HG02870 (cell line): Measurements from ENCODE around the gene LMOD1.
"Not testable (repeated sequence)": the region's sequence is repeated elsewhere in the genome, so short reads cannot be mapped to it uniquely, and the experiment has no call there.

Experiments used
- ATAC-seq: cut with Tn5 transposase; IDR thresholded peaks from one replicate; pipeline ENCODE4 v1.9.1; 2021; ENCODE audit warnings: mild to moderate bottlenecking, moderate library complexity; ENCODE audit not compliant: unreplicated experiment

LMOD1 gene

DNA sequence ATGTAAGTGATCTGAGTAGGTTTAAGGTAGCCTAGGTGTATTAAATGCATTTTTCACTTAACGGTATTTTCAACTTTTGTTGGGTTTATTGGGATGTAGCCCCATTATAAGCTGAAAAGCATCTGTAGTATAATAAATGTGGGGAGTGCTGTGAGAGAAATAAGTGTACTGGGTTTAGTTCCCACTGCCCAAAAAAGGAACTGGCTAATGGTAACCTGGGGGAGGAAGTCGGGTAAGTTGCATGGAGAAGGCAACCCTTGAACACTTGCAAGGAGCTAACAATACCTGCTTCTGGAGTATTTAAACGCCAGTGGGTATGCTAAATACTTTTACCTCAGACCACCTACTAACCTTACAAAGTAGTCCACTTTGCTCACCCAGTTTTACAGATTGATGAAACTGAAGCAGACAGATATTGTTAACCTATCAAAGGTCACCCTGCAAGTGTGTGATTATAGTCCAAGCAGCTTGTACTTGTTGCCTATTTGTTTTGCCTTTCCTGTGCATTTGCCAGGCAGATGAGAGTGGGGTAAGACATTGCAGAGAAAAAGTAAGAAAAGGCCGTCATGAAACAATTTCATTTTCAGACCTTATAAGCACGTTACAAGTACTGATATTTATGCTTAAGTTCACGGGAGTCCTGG lies 65.3 kb downstream of the LMOD1 start:
- ATAC-seq = no peak

DNA sequence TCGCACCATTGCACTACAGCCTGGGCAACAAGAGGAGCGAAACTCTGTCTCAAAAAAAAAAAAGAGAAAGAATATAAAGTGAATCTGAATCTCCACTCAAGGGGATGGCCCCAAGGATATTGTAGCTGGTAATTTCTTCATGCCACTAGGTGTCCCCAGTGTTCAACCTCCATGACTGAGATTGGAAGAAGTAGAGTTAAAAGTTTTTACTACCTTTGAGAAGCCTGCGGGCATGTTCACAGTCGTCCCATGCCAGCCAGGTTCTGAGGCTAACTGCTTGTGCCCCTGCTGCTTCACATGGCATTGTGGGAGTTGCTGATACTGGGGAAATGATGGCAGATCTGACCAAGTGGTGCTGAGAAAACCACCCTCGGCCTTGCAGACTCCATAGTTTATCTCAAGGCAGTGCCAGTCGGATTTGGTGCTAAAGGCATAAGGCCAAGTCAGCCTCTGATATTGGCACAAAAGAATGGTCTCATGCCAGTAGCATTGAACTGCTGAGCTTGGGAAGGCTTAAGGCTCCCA lies 68.4 kb downstream of the LMOD1 start:
- ATAC-seq = no peak

DNA sequence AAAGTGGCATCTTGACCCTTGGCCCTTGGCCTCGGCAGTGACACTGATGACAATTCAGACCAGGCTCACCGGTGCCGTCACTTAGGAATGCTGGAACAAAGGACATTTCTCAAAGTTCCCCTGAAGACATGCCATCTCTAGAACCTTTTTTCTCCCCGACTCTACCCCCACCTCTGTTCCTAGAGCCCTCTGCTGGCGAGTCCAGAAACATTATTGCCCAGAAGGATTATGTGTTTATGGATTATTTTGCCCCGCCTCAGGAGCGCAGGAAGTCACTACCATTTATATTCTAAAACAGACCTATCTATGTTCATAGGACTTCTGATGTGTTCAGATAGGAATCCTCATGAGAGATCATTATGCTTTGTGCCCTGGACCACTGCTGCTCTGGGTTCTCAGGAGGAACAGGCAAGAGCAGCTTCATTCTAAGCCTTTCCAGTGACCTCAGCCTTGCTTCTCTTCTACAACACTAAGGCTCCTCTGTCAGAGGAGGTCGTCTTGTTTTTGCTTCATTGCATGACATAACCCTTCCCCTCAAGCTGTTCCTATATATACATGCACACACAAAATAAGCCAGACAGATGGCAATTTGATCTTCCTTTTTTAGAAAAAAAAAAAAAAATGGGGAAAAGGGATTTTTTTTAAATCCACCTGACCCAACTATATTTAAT lies 70.1 kb downstream of the LMOD1 start:
- ATAC-seq = no peak

DNA sequence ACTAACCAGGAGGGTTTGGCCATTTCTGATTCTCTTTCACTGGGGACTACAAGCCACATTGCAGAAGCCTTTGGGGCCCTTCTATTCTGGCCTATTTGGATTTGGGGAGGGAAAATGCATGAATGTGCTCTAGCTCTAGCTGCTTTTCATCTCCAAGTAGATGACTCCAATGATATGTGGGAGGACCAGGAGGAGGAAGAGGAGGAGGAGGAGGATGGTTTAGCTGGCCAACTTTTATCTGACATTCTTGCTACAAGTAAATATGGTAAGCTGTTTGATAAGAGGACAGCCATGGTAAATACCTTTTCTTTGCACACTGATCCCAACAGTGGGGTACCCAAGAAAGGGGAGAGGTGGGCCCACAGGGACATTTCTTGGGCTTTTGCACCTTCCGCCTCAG lies 71.7 kb downstream of the LMOD1 start:
- ATAC-seq = no peak

DNA sequence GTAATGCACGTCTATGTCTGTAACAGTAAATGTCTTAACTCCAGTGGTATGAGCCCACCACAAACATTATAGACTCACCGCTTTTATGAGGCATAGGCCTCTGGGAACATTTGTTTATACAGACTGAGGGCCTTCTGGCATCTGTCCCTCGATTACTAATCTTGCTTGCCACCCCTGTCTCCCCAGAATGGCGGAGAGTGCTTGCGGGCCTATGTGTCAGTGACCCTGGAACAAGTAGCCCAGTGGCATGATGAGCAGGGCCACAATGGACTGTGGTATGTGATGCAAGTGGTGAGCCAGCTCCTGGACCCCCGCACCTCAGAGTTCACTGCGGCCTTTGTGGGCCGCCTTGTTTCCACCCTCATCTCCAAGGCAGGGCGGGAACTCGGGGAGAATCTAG lies 76.0 kb downstream of the LMOD1 start:
- ATAC-seq = no peak

DNA sequence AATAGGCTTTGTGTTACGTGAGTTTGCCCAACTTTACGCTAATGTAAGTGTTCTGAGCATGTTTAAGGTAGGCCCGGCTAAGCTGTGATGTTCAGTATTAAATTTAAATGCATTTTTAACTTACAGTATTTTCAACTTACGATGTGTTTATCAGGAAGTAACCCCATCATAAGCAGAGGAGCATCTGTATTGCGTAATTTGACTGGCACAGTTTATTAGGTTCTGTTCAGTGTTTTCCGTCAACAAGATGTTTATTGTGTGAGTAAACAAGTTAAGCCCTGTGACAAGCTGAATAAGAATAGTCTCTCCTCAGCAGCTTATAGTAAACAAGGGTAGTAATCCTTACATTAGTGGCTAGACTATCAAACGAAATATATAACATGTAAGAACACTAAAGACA lies 84.9 kb downstream of the LMOD1 start:
- ATAC-seq = no peak

DNA sequence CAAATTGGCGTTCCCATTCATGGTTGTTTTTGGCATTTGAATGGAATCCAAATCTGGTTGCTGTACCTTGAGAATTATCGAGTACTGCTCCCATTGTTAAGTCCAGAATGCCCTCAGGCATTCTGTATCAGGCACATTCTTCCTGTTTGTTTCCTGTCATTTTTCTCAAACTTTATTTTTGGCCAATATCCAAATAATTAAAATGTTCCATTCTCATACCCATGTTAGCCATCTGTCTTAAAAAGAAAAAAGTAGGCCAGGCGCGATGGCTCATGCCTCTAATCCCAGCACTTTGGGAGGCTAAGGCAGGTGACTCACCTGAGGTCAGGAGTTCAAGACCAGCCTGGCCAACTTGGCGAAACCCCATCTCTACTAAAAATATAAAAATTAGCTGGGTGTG lies 86.9 kb downstream of the LMOD1 start:
- ATAC-seq = no peak

DNA sequence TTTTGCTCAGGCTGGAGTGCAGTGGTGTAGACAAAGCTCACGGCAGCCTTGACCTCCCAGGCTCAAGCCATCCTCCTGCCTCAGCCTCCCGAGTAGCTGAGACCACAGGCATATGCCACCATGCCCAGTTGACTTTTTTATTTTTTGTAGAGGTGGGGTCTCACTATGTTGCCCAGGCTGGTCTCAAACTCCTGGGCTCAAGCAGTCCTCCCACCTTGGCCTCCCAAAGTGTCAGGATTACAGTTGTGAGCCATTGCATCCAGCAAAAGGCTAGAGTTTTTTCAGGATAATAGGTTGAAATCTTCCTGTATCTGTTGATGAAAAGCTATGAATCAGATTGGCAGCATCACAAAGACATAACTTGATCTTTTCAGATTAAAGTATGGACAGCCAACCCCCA lies 89.6 kb downstream of the LMOD1 start:
- not testable (repeated sequence) for ATAC-seq

DNA sequence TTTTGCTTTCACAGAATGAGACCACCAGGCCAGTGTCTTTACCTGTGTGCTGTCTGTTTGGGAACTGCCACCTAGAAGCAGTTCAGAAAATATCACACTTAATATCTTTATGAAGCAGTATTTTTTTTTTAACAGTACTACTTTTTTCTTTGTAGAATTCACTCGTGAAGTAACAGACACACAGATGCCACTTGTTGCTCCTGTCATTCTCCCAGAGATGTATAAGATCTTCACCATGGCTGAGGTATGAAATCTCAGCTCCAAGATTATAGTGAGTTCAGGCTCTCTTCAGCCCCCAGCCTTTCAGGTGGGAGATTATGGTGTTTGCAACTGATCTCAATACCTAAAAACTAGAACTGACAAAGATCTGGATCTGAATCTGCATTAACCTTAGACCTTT lies 94.4 kb downstream of the LMOD1 start:
- ATAC-seq = no peak

DNA sequence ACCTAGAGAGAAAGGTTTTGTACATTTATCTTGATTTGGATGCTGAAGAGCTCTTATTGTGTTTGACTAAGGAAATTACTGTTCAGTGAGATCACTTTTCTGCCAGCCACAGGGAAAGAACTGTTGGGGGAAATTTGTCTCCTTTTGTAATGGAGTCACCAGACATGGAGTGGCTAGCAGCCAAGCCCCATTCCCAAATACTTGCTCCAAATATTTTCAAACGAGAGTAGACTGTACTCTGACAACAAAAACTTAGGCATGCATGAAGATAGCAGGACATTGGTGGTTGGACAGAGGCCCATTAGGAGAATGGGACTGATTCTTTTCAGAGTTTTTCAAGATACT lies 96.3 kb downstream of the LMOD1 start:
- ATAC-seq = no peak

DNA sequence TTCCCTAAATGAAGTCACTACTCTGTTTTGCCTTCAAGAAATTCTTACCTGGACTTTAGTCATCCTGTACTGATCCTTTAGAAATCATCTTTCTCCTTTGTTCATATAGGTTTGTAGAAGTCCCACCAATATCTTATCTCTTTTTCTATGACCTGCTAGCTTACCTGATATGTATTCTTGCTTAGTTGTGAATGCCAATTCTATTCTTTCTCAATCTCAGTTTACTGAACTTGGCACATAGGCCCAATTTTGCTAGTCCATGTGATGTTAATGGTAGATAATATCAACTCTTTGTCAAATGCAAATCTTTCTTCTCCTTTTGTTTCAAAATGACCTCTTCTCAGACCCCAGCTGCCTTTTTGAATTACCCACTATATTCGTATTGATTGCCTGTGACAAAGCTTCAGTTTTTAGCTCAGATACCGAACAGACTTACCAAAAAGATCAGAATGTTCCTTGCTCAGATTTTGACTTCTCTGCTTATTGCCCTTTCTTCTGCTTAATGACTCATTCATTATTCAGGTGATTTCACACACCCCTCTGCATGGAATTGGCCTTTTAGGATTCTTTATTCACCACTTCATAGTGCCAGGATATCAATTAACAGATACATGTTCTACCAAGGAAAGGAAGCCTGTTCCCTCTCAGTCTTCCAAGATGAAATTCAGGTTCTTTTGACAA lies 96.8 kb downstream of the LMOD1 start:
- ATAC-seq = no peak

DNA sequence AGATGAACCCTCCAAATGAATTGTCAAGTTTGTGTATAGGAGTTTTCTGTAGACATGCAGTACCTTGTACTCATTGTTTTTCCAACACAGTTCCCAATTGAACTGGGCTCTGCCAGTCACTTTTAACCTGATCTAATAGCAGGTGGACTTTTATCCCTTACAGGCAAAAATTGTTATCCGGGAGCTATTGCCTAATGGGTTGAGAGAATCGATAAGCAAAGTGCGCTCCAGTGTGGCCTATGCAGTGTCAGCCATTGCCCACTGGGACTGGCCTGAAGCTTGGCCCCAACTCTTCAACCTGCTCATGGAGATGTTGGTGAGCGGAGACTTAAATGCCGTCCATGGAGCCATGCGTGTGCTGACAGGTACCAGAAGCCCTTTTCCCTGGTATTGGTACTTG lies 98.1 kb downstream of the LMOD1 start:
- ATAC-seq = no peak

DNA sequence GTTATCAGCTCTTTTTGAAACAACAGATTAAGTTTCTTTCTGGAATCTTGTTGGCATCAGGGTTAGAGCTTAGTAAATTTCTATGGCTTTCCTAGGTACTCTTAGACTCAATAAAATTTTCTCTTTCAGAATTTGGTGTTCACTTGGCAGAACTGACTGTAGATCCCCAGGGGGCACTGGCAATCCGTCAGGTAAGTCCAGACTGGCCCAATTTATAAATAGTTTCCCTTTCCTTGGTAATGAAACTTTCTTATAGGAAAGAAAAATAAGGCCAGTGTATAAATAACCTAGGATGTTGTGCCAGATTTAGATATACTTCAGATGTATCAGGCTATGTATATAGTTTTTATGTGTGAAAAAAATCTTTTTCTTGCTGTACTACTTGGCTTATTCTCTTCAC lies 99.2 kb downstream of the LMOD1 start:
- ATAC-seq = no peak
